ENCODE data around the gene RPRD1A.
"Not testable (repeated sequence)": the region's sequence is repeated elsewhere in the genome, so short reads cannot be mapped to it uniquely, and the experiment has no call there.

RPRD1A gene

GRCh38 chr18:36031407-36031806 is 36.0 kb downstream of the RPRD1A start:
- DNase-seq (ENCODE audit: low read depth in 2 of 2) = no peak

GRCh38 chr18:36028859-36029258 is 38.5 kb downstream of the RPRD1A start:
- no peak for DNase-seq (ENCODE audit: low read depth in 2 of 2)

GRCh38 chr18:36025025-36025424 is 42.3 kb downstream of the RPRD1A start:
- DNase-seq (ENCODE audit: low read depth in 2 of 2) = no peak

- not testable (repeated sequence) for DNase-seq (ENCODE audit: low read depth in 2 of 2)
These were observed 43.1 kb downstream of the RPRD1A start for GRCh38 chr18:36024241-36024640.

- DNase-seq (ENCODE audit: low read depth in 2 of 2) = no peak
These were observed 44.0 kb downstream of the RPRD1A start for GRCh38 chr18:36023336-36023735.

- no peak for DNase-seq (ENCODE audit: low read depth in 2 of 2)
These were observed 47.1 kb downstream of the RPRD1A start for GRCh38 chr18:36020174-36020711.

GRCh38 chr18:36017232-36017631 is 50.1 kb downstream of the RPRD1A start:
- DNase-seq (ENCODE audit: low read depth in 2 of 2) = no peak

GRCh38 chr18:36015629-36016028 is 51.7 kb downstream of the RPRD1A start:
- DNase-seq (ENCODE audit: low read depth in 2 of 2) = no peak

GRCh38 chr18:36012891-36013290 is 54.5 kb downstream of the RPRD1A start:
- DNase-seq (ENCODE audit: low read depth in 2 of 2) = no peak

GRCh38 chr18:36009214-36009613 is 58.1 kb downstream of the RPRD1A start:
- DNase-seq (ENCODE audit: low read depth in 2 of 2) = no peak

- no peak for DNase-seq (ENCODE audit: low read depth in 2 of 2)
These were observed 60.4 kb downstream of the RPRD1A start for GRCh38 chr18:36006997-36007396.

GRCh38 chr18:35999925-36000324 is 67.4 kb downstream of the RPRD1A start:
- no peak for DNase-seq (ENCODE audit: low read depth in 2 of 2)

GRCh38 chr18:35998967-35999366 is 68.4 kb downstream of the RPRD1A start:
- no peak for DNase-seq (ENCODE audit: low read depth in 2 of 2)

- DNase-seq (ENCODE audit: low read depth in 2 of 2) = no peak
These were observed 74.3 kb downstream of the RPRD1A start for GRCh38 chr18:35993013-35993412.

GRCh38 chr18:35991696-35992095 is 75.7 kb downstream of the RPRD1A start:
- DNase-seq (ENCODE audit: low read depth in 2 of 2) = no peak

- DNase-seq (ENCODE audit: low read depth in 2 of 2) = no peak
These were observed 83.5 kb downstream of the RPRD1A start for GRCh38 chr18:35983818-35984217.

- DNase-seq (ENCODE audit: low read depth in 2 of 2) = no peak
These were observed 84.2 kb downstream of the RPRD1A start for GRCh38 chr18:35983147-35983546.

GRCh38 chr18:35982409-35983114 is 84.8 kb downstream of the RPRD1A start:
- no peak for DNase-seq (ENCODE audit: low read depth in 2 of 2)

- no peak for DNase-seq (ENCODE audit: low read depth in 2 of 2)
These were observed 88.2 kb downstream of the RPRD1A start for GRCh38 chr18:35979112-35979511.

- DNase-seq (ENCODE audit: low read depth in 2 of 2) = no peak
These were observed 93.2 kb downstream of the RPRD1A start for GRCh38 chr18:35974181-35974580.

- no peak for DNase-seq (ENCODE audit: low read depth in 2 of 2)
These were observed 93.7 kb downstream of the RPRD1A start for GRCh38 chr18:35973650-35974049.

- peak; percentile 88 to 90 for DNase-seq (ENCODE audit: low read depth in 2 of 2)
These were observed 95.0 kb downstream of the RPRD1A start, which contains the start of gene RMP24 for GRCh38 chr18:35972197-35973000. Gene RMP24 (plus strand): TSS chr18:35972679.

- no peak for DNase-seq (ENCODE audit: low read depth in 2 of 2)
These were observed 95.6 kb downstream of the RPRD1A start for GRCh38 chr18:35971661-35972196.

Data from stimulated activated CD8-positive, alpha-beta memory T cell treated with anti-CD3 and anti-CD28 coated beads, Interleukin-7, amount 100 ng/mL, for 4 hours (primary cell).